Hepatocyte (in vitro differentiated cells): Measurements from ENCODE around the gene UCHL3.

Experiments used
- CTCF ChIP-seq: fragments of 200-600 bp; sonication (generic); IDR thresholded peaks from 2 replicates; pipeline ENCODE4 v1.5.1; 2016; ENCODE audit warnings: antibody characterized with exemption, mild to moderate bottlenecking; ENCODE audit not compliant: poor library complexity
- EZH2 ChIP-seq: fragments of 200-600 bp; sonication (generic); IDR thresholded peaks from 2 replicates; pipeline ENCODE4 v1.6.1; 2016; ENCODE audit warnings: antibody characterized with exemption, mild to moderate bottlenecking, borderline replicate concordance
- EZH2phosphoT487 ChIP-seq: fragments of 200-600 bp; sonication (generic); IDR thresholded peaks from one replicate; pipeline ENCODE4 v1.6.1; 2018; ENCODE audit warnings: antibody characterized with exemption, mild to moderate bottlenecking, low read depth, moderate library complexity; ENCODE audit not compliant: unreplicated experiment, severe bottlenecking

- no peak for TF ChIP-seq EZH2phosphoT487
- no peak for TF ChIP-seq EZH2
- no peak for TF ChIP-seq CTCF
Measured at GRCh38 chr13:75541287-75541686, 8.3 kb upstream of the UCHL3 start.
